GM12801 (cell line): ENCODE measurements around the gene LTA.

ENCODE experiments used
- TF ChIP-seq, protein P1 (sequence below): IDR thresholded peaks from one replicate; pipeline ENCODE4 v1.5.1; 2011; ENCODE audit warnings: control low read depth; ENCODE audit not compliant: insufficient read length; ENCODE audit errors: extremely low read depth

The LTA gene

DNA sequence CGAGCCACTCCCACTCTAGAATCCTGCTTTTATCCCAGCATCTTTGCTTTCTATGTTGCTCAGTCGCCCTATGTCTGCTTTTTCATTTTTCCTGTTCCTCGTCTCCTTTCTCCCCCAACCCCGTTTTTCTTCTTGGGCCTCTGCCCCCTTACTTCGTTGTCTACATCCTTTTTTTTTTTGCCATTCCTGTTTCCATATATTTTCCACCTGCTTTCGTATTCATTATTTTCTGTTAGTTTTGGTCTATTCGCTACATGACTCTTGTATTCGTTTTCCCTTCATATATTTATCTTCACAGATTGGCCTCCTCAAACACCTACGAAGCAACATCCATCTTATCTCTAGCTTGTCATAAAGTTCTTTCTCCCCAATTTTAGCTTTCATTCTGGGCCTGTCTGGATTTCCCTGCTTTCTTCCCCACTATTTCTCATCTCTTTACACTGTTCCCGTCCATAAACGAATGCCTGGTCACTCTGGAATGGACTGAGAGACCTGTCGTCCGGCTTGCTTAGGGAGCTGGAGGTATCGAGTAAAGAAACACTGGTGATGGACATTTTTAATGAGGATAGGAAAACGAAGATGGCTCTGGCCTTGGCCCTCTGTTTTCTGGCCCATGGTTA, 49.3 kb downstream of the LTA start:
- TF ChIP-seq, protein P1, sequence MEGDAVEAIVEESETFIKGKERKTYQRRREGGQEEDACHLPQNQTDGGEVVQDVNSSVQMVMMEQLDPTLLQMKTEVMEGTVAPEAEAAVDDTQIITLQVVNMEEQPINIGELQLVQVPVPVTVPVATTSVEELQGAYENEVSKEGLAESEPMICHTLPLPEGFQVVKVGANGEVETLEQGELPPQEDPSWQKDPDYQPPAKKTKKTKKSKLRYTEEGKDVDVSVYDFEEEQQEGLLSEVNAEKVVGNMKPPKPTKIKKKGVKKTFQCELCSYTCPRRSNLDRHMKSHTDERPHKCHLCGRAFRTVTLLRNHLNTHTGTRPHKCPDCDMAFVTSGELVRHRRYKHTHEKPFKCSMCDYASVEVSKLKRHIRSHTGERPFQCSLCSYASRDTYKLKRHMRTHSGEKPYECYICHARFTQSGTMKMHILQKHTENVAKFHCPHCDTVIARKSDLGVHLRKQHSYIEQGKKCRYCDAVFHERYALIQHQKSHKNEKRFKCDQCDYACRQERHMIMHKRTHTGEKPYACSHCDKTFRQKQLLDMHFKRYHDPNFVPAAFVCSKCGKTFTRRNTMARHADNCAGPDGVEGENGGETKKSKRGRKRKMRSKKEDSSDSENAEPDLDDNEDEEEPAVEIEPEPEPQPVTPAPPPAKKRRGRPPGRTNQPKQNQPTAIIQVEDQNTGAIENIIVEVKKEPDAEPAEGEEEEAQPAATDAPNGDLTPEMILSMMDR: no peak

DNA sequence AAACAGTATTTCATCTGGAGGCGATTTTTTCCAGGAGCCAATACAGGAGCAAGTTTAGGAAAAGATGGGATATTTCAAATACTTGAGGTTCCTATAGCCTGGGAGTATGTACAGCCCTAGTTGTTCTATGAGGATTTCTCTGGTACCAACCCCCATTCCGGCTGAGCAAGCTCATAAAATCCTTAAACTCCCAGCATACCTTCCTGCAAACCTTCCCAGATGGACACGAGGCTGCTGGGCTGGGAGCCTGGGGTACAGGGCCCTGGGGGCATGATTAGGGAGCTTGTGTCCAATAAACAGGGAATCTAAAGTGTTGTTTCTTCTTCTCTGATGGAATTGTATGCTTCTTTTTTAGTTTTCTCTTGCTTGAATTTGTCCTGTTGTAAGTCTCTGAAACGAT, 49.9 kb downstream of the LTA start:
- TF ChIP-seq, protein P1: no peak

DNA sequence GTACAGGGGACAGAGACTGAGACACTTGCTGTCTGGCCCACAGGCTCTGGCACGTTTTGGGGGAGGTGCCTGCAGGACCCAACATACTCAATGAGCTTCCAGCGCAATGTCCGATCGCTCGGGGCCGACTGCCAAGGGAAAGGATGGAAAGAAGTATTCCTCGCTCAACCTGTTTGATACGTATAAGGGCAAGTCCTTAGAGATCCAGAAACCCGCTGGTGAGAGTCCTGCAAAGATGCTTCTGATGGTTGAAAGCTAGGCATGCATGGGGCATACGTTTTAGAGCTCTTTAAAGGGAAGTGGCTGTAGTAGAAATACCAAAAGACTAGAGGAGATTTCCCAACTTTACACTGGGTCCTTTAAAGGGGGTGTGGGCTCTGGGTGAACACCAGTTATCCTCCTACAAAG, 50.6 kb downstream of the LTA start:
- TF ChIP-seq, protein P1: no peak
